SK-N-SH (cell line): Measurements from ENCODE around the gene PYGB. TPM values are rescaled to one million over a fixed set of nuclear protein-coding genes. Genes with fewer than 3 reads are reported as not detected.

Experiments used
- CTCF ChIA-PET: fragments of 300-600, 350-600 bp; formaldehyde crosslinking; extraction: SDS; loops from one replicate; lab custom pipeline; 2021; lab: Yijun Ruan, JAX
- POLR2A ChIA-PET: fragments of 350-600 bp; sonication (Branson Sonifier 250); formaldehyde crosslinking; extraction: SDS; loops from one replicate; lab custom pipeline; 2020; ENCODE audit warnings: antibody characterized with exemption, inconsistent platforms; lab: Yijun Ruan, JAX
- DNase-seq: peaks from one replicate; pipeline ENCODE4 v3.0.0; 2012
- H2AFZ ChIP-seq: fragments of 200-600 bp; sonication (generic); 2 replicates; pipeline ENCODE4 v1.8.1; 2016; ENCODE audit warnings: antibody characterized with exemption, mild to moderate bottlenecking, low read depth
- H3F3A ChIP-seq: fragments of 200-600 bp; sonication (generic); replicated peaks from 2 replicates; pipeline ENCODE3; 2016; ENCODE audit warnings: antibody characterized with exemption, mild to moderate bottlenecking; ENCODE audit not compliant: insufficient read depth
- H3K27ac ChIP-seq, 2 experiments: fragments of 200-500 bp in 1 of 2; fragments of 200-600 bp in 1 of 2; sonication (Bioruptor generic) in 1 of 2; sonication (generic), shearing (Covaris generic) in 1 of 2; 2 replicates each; pipeline versions ENCODE4 v1.5.1 to v1.6.1; 2014 to 2016; ENCODE audit warnings: low read depth in 2 of 2, inconsistent platforms in 1 of 2, low read length in 1 of 2, mild to moderate bottlenecking in 1 of 2, mixed read lengths in 1 of 2
- H3K27me3 ChIP-seq: fragments of 200-600 bp; sonication (generic), shearing (Covaris generic); 2 replicates; pipeline ENCODE4 v1.6.1; 2016; ENCODE audit warnings: mixed run types; ENCODE audit not compliant: insufficient read depth
- H3K36me3 ChIP-seq, 2 experiments: fragments of 200-500 bp in 1 of 2; fragments of 200-600 bp in 1 of 2; sonication (Bioruptor generic) in 1 of 2; sonication (generic) in 1 of 2; replicated peaks in 1 of 2; 2 replicates each; pipeline versions ENCODE3 to v1.5.1; 2014 to 2016; ENCODE audit warnings: low read length in 1 of 2, mild to moderate bottlenecking in 1 of 2; ENCODE audit not compliant: insufficient read depth in 2 of 2, control insufficient read depth in 1 of 2
- H3K4me1 ChIP-seq, 2 experiments: fragments of 200-500 bp in 1 of 2; fragments of 200-600 bp in 1 of 2; sonication (Bioruptor generic) in 1 of 2; sonication (generic), shearing (Covaris generic) in 1 of 2; 2 replicates each; pipeline versions ENCODE4 v1.5.1 to v1.6.1; 2014 to 2016; ENCODE audit warnings: low read depth in 1 of 2, low read length in 1 of 2, mixed run types in 1 of 2; ENCODE audit not compliant: insufficient read depth in 2 of 2, control insufficient read depth in 1 of 2
- H3K4me2 ChIP-seq: fragments of 200-600 bp; sonication (generic), shearing (Covaris generic); 2 replicates; pipeline ENCODE4 v1.6.1; 2017; ENCODE audit warnings: mixed run types
- H3K4me3 ChIP-seq, 2 experiments: fragments of 200-500 bp in 1 of 2; fragments of 200-600 bp in 1 of 2; sonication (Bioruptor generic) in 1 of 2; sonication (generic), shearing (Covaris generic) in 1 of 2; 2 replicates each; pipeline versions ENCODE4 v1.5.1 to v1.8.1; 2014 to 2016; ENCODE audit warnings: low read depth in 2 of 2, inconsistent platforms in 1 of 2, low read length in 1 of 2, mild to moderate bottlenecking in 1 of 2, mixed read lengths in 1 of 2, moderate library complexity in 1 of 2
- H3K79me2 ChIP-seq: fragments of 200-600 bp; sonication (generic); 2 replicates; pipeline ENCODE4 v1.8.1; 2017; ENCODE audit warnings: mild to moderate bottlenecking; ENCODE audit not compliant: insufficient read depth
- H3K9ac ChIP-seq: fragments of 200-600 bp; sonication (generic); 2 replicates; pipeline ENCODE4 v1.6.1; 2017; ENCODE audit warnings: mixed run types
- H3K9me2 ChIP-seq: fragments of 200-600 bp; sonication (generic); 2 replicates; pipeline ENCODE4 v1.6.1; 2017; ENCODE audit warnings: mixed run types
- H3K9me3 ChIP-seq: fragments of 200-600 bp; sonication (generic); 2 replicates; pipeline ENCODE4 v1.6.1; 2017; ENCODE audit warnings: mixed run types, mild to moderate bottlenecking, moderate library complexity
- H4K20me1 ChIP-seq: fragments of 200-600 bp; sonication (generic); 2 replicates; pipeline ENCODE4 v1.6.1; 2017; ENCODE audit warnings: mild to moderate bottlenecking, mixed run types; ENCODE audit not compliant: insufficient read depth
- CHD2 ChIP-seq: fragments of 150-350 bp; IDR thresholded peaks from 2 replicates; pipeline ENCODE4 v1.6.1; 2018; ENCODE audit warnings: low read length; ENCODE audit not compliant: partially characterized antibody
- EP300 ChIP-seq, 2 experiments: IDR thresholded peaks; 2 replicates each; pipeline versions ENCODE4 v1.4.0 to v1.6.1; 2012; ENCODE audit warnings: borderline replicate concordance in 1 of 2, low read depth in 1 of 2, low read length in 1 of 2
- EZH2phosphoT487 ChIP-seq: fragments of 200-600 bp; sonication (generic); IDR thresholded peaks from 2 replicates; pipeline ENCODE4 v1.6.1; 2017; ENCODE audit warnings: low read depth, mixed run types, mild to moderate bottlenecking, antibody characterized with exemption, moderate library complexity, borderline replicate concordance
- FOSL2 ChIP-seq: IDR thresholded peaks from 2 replicates; pipeline ENCODE4 v1.4.0; 2012; ENCODE audit warnings: low read depth, mild to moderate bottlenecking, moderate library complexity, borderline replicate concordance
- FOXM1 ChIP-seq: IDR thresholded peaks from 2 replicates; pipeline ENCODE4 v1.4.0; 2012; ENCODE audit warnings: low read depth, mild to moderate bottlenecking
- GABPA ChIP-seq: IDR thresholded peaks from 2 replicates; pipeline ENCODE4 v1.4.0; 2012; ENCODE audit warnings: low read depth, mild to moderate bottlenecking
- GATA2 ChIP-seq: sonication (generic); formaldehyde crosslinking; IDR thresholded peaks from 2 replicates; pipeline ENCODE4 v1.5.0; 2020; ENCODE audit warnings: mild to moderate bottlenecking, missing genetic modification reagents
- NRF1 ChIP-seq: IDR thresholded peaks from 2 replicates; pipeline ENCODE4 v1.6.1; 2012; ENCODE audit warnings: low read depth, mild to moderate bottlenecking, low read length
- POLR2AphosphoS5 ChIP-seq: IDR thresholded peaks from 2 replicates; pipeline ENCODE4 v1.6.1; 2012; ENCODE audit warnings: low read depth, low read length
- RAD21 ChIP-seq: IDR thresholded peaks from 2 replicates; pipeline ENCODE4 v1.6.1; 2012; ENCODE audit warnings: mild to moderate bottlenecking, low read length
- RXRA ChIP-seq: IDR thresholded peaks from 2 replicates; pipeline ENCODE4 v1.4.0; 2012; ENCODE audit warnings: low read depth, mild to moderate bottlenecking, borderline replicate concordance
- SMC3 ChIP-seq: IDR thresholded peaks from 2 replicates; pipeline ENCODE4 v1.6.1; 2012; ENCODE audit warnings: low read depth, low read length, improper control_type of control experiment
- TAF1 ChIP-seq: IDR thresholded peaks from 2 replicates; pipeline ENCODE4 v1.6.1; 2012; ENCODE audit warnings: low read depth, mild to moderate bottlenecking, low read length, moderate library complexity, borderline replicate concordance
- TCF12 ChIP-seq: IDR thresholded peaks from 2 replicates; pipeline ENCODE4 v1.4.0; 2012
- TEAD4 ChIP-seq: IDR thresholded peaks from 2 replicates; pipeline ENCODE4 v1.4.0; 2012; ENCODE audit warnings: mild to moderate bottlenecking, borderline replicate concordance; ENCODE audit not compliant: insufficient read depth
- YY1 ChIP-seq: IDR thresholded peaks from 2 replicates; pipeline ENCODE4 v1.4.0; 2012; ENCODE audit warnings: low read depth, mild to moderate bottlenecking
- WGBS: methylation state at CpG from one replicate; pipeline ENCODE4 v1.1.6; 2017; ENCODE audit warnings: low lambda C conversion rate; 5-methylcytosine and 5-hydroxymethylcytosine counted together
- polyA plus RNA-seq, 3 experiments: library from polyadenylated mRNA; depleted of rRNA; stranded (reverse); fragments of >200 nt; gene quantifications; 2 replicates each; pipeline ENCODE4 v1.2.3, GENCODE V29; 2012
- TF ChIP-seq, protein P1 (sequence below): fragments of 200-600 bp; sonication (generic); IDR thresholded peaks from 2 replicates; pipeline ENCODE4 v1.6.1; 2017; ENCODE audit warnings: antibody characterized with exemption, mild to moderate bottlenecking, moderate library complexity
- TF ChIP-seq, protein P2 (sequence below): IDR thresholded peaks from 2 replicates; pipeline ENCODE4 v1.4.0; 2012; ENCODE audit warnings: low read depth, borderline replicate concordance
- TF ChIP-seq, protein P3 (sequence below): IDR thresholded peaks from 2 replicates; pipeline ENCODE4; 2012
- TF ChIP-seq, protein P4 (sequence below): IDR thresholded peaks from 2 replicates; pipeline ENCODE4 v1.6.1; 2012; ENCODE audit warnings: mild to moderate bottlenecking, low read depth, low read length, moderate library complexity

The PYGB gene
- polyA plus RNA-seq, 1 of the 3 experiments (the other 2 are of a cell fraction): 35.8 TPM

DNA sequence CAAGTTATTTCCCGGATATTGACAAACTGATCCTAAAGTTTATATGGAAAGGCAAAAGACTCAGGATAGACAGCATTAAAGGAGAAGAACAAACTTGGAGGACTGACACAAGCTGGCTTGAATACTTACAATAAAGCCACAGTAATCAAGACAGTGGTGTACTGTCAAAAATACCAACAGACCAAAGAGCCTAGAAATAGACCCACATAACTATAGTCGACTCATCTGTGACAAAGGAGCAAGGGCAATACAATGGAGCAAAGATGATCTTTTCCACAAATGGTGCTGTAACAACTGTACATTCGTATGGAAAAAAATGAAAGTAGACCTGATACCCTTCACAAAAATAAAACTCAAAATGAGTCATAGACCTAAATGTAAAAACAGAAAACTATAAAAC lies 96.7 kb downstream of the PYGB start:
- no peak overlapping the region for H3K4me2 ChIP-seq
- no peaks in the 10 kb centered on the region for H3F3A ChIP-seq
- DNase-seq: no peak
- H3K36me3 ChIP-seq: peaks cover 0 to 3% of the 10 kb centered on the region in 2 experiments
- H3K4me1 ChIP-seq: peaks cover 0 to 5% of the 10 kb centered on the region in 2 experiments; a peak in 1 of 4 replicates
- no peak overlapping the region for H3K27ac ChIP-seq
- no peak overlapping the region for H2AFZ ChIP-seq
- H3K79me2 ChIP-seq: peaks cover 53% of the 10 kb centered on the region
- H3K9me3 ChIP-seq: no peaks in the 10 kb centered on the region
- CTCF ChIA-PET: no interaction called here
- H3K27me3 ChIP-seq: no peaks in the 10 kb centered on the region
- no peaks in the 10 kb centered on the region for H3K9me2 ChIP-seq
- 92% methylated on average over 3 of the region's 3 CpGs for WGBS
- no peak overlapping the region for H3K4me3 ChIP-seq
- POLR2A ChIA-PET: no interaction called here
- peaks cover 7% of the 10 kb centered on the region; the same call in 1 of the 2 replicates for H4K20me1 ChIP-seq
- H3K9ac ChIP-seq: no peak overlapping the region
- TF ChIP-seq SMC3 (no peak), YY1 (no peak), EP300 (IDR thresholded peaks at IDR 0.05; ENCODE audit: borderline replicate concordance in 1 of 2, low read depth in 1 of 2, low read length in 1 of 2) (no peak), RAD21 (no peak), POLR2AphosphoS5 (no peak), GATA2 (no peak)
- TF ChIP-seq, protein P1, sequence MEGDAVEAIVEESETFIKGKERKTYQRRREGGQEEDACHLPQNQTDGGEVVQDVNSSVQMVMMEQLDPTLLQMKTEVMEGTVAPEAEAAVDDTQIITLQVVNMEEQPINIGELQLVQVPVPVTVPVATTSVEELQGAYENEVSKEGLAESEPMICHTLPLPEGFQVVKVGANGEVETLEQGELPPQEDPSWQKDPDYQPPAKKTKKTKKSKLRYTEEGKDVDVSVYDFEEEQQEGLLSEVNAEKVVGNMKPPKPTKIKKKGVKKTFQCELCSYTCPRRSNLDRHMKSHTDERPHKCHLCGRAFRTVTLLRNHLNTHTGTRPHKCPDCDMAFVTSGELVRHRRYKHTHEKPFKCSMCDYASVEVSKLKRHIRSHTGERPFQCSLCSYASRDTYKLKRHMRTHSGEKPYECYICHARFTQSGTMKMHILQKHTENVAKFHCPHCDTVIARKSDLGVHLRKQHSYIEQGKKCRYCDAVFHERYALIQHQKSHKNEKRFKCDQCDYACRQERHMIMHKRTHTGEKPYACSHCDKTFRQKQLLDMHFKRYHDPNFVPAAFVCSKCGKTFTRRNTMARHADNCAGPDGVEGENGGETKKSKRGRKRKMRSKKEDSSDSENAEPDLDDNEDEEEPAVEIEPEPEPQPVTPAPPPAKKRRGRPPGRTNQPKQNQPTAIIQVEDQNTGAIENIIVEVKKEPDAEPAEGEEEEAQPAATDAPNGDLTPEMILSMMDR: no peak

DNA sequence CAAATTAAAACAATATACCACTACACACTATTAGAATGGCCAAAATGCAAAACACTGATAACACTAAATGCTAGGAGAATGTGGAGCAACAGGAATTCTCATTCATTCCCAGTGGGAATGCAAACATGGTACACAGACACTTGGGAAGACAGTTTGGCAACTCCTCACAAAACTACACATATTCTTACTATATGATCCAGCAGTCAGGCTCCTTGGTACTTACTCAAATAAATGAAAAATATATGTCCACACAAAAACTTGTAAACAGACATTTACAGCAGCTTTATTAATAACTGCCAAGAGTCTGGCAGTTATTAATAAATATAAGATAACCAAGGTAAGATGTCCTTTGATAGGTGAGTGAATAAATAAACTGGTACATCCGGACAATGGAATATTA lies 97.8 kb downstream of the PYGB start:
- peaks cover 0 to 3% of the 10 kb centered on the region in 2 experiments for H3K36me3 ChIP-seq
- DNase-seq: no peak
- no peaks in the 10 kb centered on the region for H3K9me2 ChIP-seq
- H3K27me3 ChIP-seq: no peaks in the 10 kb centered on the region
- no peaks in the 10 kb centered on the region for H3F3A ChIP-seq
- no peaks in the 10 kb centered on the region for H3K9me3 ChIP-seq
- POLR2A ChIA-PET: no interaction called here
- no peak overlapping the region for H3K4me2 ChIP-seq
- WGBS: 96% methylated on average over 1 of the region's 1 CpG
- H3K4me1 ChIP-seq: peaks cover 0 to 3% of the 10 kb centered on the region in 2 experiments; a peak in 1 of 4 replicates
- H3K4me3 ChIP-seq: no peak overlapping the region
- peaks cover 47% of the 10 kb centered on the region for H3K79me2 ChIP-seq
- no peak overlapping the region for H2AFZ ChIP-seq
- peaks cover 7% of the 10 kb centered on the region; the same call in 1 of the 2 replicates for H4K20me1 ChIP-seq
- CTCF ChIA-PET: no interaction called here
- H3K9ac ChIP-seq: no peak overlapping the region
- no peak overlapping the region for H3K27ac ChIP-seq
- TF ChIP-seq FOSL2 (no peak), CHD2 (no peak), FOXM1 (no peak), EZH2phosphoT487 (no peak), TEAD4 (no peak), TAF1 (no peak), TCF12 (no peak), GABPA (no peak), NRF1 (no peak), RXRA (no peak), EP300 (IDR thresholded peaks at IDR 0.05; ENCODE audit: borderline replicate concordance in 1 of 2, low read depth in 1 of 2, low read length in 1 of 2) (no peak)
- TF ChIP-seq, protein P2, sequence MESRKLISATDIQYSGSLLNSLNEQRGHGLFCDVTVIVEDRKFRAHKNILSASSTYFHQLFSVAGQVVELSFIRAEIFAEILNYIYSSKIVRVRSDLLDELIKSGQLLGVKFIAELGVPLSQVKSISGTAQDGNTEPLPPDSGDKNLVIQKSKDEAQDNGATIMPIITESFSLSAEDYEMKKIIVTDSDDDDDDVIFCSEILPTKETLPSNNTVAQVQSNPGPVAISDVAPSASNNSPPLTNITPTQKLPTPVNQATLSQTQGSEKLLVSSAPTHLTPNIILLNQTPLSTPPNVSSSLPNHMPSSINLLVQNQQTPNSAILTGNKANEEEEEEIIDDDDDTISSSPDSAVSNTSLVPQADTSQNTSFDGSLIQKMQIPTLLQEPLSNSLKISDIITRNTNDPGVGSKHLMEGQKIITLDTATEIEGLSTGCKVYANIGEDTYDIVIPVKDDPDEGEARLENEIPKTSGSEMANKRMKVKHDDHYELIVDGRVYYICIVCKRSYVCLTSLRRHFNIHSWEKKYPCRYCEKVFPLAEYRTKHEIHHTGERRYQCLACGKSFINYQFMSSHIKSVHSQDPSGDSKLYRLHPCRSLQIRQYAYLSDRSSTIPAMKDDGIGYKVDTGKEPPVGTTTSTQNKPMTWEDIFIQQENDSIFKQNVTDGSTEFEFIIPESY: no peak
- TF ChIP-seq, protein P3, sequence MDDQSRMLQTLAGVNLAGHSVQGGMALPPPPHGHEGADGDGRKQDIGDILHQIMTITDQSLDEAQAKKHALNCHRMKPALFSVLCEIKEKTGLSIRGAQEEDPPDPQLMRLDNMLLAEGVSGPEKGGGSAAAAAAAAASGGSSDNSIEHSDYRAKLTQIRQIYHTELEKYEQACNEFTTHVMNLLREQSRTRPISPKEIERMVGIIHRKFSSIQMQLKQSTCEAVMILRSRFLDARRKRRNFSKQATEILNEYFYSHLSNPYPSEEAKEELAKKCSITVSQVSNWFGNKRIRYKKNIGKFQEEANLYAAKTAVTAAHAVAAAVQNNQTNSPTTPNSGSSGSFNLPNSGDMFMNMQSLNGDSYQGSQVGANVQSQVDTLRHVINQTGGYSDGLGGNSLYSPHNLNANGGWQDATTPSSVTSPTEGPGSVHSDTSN: no peak
- TF ChIP-seq, protein P4, sequence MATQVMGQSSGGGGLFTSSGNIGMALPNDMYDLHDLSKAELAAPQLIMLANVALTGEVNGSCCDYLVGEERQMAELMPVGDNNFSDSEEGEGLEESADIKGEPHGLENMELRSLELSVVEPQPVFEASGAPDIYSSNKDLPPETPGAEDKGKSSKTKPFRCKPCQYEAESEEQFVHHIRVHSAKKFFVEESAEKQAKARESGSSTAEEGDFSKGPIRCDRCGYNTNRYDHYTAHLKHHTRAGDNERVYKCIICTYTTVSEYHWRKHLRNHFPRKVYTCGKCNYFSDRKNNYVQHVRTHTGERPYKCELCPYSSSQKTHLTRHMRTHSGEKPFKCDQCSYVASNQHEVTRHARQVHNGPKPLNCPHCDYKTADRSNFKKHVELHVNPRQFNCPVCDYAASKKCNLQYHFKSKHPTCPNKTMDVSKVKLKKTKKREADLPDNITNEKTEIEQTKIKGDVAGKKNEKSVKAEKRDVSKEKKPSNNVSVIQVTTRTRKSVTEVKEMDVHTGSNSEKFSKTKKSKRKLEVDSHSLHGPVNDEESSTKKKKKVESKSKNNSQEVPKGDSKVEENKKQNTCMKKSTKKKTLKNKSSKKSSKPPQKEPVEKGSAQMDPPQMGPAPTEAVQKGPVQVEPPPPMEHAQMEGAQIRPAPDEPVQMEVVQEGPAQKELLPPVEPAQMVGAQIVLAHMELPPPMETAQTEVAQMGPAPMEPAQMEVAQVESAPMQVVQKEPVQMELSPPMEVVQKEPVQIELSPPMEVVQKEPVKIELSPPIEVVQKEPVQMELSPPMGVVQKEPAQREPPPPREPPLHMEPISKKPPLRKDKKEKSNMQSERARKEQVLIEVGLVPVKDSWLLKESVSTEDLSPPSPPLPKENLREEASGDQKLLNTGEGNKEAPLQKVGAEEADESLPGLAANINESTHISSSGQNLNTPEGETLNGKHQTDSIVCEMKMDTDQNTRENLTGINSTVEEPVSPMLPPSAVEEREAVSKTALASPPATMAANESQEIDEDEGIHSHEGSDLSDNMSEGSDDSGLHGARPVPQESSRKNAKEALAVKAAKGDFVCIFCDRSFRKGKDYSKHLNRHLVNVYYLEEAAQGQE: no peak
